CD4-positive, alpha-beta T cell treated with Interleukin-6 for 4 hours (primary cell): ENCODE data around the gene SOX21.

Experiments used
- DNase-seq: peaks from one replicate; pipeline ENCODE4 v3.0.0-alpha.2; 2020; ENCODE audit warnings: mixed read lengths

The SOX21 gene

DNA sequence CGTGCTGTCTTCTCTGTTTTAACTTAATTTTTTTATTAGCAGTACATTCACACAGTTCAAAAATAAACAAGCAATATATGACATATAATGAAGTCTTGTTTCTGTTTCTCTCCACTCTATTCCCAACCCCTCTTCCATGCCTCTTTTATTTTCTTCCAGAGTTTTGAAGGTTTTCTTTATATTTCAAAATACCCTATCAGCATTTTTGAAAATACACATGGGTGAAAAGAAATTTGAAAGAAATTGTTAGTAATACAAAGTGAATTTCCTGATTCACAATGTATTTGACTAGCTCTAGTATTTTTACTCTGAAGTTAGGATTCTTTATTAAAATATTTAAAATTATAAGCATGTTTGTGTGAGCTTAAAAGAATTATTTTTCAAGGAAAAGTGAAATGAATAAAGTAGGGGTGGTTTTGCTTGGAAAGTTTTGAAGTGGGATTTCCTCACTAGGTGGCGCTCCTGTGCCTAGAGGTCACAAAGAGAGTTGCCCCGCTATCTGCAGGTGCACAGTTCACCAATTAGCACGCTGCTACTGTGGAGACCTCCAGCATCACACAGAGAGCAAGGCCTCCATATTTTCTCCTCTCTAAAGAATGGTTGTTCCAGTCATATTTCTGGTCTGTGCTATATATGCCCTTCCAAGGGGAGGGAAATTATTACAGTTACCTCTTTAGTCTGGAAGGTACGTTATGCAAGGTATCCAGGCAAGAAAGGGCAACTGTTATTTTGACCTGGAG is 37.6 kb downstream of the SOX21 start:
- peak; percentile 61 for DNase-seq

- no peak for DNase-seq
These were observed 38.5 kb downstream of the SOX21 start for GRCh38 chr13:94673851-94674250.

DNA sequence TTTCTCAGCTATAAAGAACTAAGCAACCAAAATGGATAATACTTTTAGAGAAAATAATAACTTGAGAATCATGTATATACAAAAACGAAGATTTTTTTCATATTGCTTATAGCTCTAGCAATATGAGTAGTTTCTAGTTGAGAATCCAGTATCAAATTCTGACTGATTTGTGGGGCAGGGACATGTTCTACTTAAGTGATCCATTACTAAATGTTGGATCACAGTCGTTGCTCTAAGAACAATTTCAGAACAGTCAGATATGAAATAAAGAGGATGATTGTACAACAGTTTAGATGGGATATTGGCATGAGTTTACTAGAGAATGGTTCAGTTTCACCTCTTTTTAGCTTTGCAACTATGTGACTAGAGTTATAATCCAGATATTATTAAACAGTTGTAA is 39.9 kb downstream of the SOX21 start:
- no peak for DNase-seq

DNA sequence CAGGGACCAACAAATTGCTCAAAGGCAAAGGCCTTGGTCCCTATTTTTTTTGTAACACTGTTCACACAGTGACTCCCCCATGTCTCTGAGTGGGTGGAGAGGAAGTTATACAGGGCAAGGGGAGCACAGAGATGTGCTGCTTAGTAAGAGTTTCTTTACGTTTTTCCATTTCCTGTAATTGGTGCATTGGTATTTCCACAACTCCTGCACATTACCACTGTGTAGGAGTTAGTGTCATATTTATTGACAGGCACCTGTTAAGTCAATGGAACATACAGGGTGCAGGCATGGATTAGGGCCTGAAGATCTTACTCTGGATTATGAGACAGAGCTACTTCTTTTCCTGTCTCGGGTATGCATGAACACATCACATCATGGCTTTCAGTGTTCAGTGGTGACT is 45.2 kb downstream of the SOX21 start:
- no peak for DNase-seq

GRCh38 chr13:94666065-94666464 is 46.3 kb downstream of the SOX21 start:
- DNase-seq: no peak

DNA sequence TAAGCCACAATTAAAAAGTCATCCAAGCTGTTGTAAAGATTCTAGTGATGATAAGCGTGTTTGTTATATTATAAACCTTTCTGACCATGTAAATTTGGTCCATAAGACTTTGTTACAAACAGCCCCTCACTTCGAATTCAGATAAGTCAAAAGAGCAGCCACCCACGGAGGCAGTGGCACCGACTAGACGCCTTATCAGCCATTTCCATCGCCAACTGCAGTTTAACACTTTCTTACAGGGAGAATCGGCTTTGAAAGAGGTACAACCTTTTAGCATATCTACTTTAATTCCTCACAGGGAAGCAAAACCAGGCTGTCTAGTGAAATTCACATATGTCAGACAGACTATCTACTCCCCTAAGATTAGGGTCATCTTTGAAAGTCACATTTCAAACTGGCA is 47.5 kb downstream of the SOX21 start:
- DNase-seq: no peak

DNA sequence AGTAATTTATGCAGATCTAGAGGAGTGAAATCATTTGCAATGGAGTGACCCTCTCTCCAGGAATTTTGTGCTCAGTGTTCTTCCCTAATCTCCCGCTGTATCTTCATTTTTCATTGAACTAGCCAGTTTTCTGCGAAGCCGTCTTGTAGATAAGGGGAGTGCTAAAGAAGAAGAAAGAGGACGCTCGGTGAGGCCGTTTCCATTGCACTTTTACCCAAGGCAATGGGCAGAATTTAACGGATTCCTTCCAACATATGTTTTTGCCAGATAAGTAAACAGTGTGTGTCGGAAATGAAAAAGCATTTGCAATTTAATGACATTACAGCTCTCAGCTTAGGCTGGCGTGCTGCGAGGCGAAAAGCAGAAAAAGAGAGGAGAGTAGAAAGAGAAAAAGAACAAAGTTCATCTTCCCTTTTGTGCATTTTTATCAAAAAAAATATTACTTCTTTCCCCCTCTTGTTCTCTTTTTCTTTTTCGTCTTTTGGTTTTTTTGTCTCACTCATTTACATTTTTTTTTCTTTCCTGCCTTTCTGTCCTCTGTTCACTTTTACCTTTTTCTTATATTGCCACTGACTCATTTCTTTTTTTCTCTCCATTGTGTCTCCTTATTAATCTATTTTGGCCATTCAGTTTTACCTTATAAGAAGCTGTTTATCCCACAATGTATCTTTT is 49.9 kb downstream of the SOX21 start:
- DNase-seq: no peak

- DNase-seq: no peak
These were observed 50.9 kb downstream of the SOX21 start for GRCh38 chr13:94661406-94661805.

- DNase-seq: no peak
These were observed 51.5 kb downstream of the SOX21 start for GRCh38 chr13:94660695-94661326.
